Endothelial cell of umbilical vein (primary cell): ENCODE results near the gene ZMYND11. TPM values are rescaled to one million over a fixed set of nuclear protein-coding genes. Genes with fewer than 3 reads are reported as not detected.

Source experiments
- BruUV-seq: library from RNA; stranded (reverse); fragments of 400-500 nt; replicated peaks from 2 replicates; lab custom pipeline; 2021; lab: Mats Ljungman, UMichigan
- CTCF ChIA-PET: fragments of 300-600, 350-600 bp; sonication (Branson Sonifier 250); formaldehyde crosslinking; loops from one replicate; lab custom pipeline; 2021; ENCODE audit warnings: antibody characterized with exemption, inconsistent platforms; lab: Charles Lee
- POLR2A ChIA-PET: fragments of 300-600, 350-600 bp; sonication (Branson Sonifier 250); formaldehyde crosslinking; loops from one replicate; lab custom pipeline; 2021; ENCODE audit warnings: antibody characterized with exemption, inconsistent platforms; lab: Charles Lee
- DNase-seq: peaks from one replicate; pipeline ENCODE4 v3.0.0-alpha.2; 2011; ENCODE audit warnings: low read depth, low spot score
- FAIRE-seq: peaks from 2 replicates; lab custom pipeline; 2011; peaks lifted over from hg19 to GRCh38; lab: Jason Lieb, UNC
- H2AFZ ChIP-seq: 2 replicates; pipeline ENCODE4 v1.6.0; 2012; ENCODE audit warnings: low read depth, low read length, control low read depth, inconsistent platforms
- H3K27ac ChIP-seq: 2 replicates; pipeline ENCODE4 v1.5.1; 2011; ENCODE audit warnings: low read depth, mild to moderate bottlenecking, control low read depth, low read length, moderate library complexity; ENCODE audit not compliant: insufficient read depth
- H3K27me3 ChIP-seq, 2 experiments: 2 replicates each; pipeline versions ENCODE4 v1.6.0 to v1.6.1; 2011; ENCODE audit warnings: low read length in 2 of 2, mixed read lengths in 1 of 2; ENCODE audit not compliant: control insufficient read depth in 2 of 2, insufficient read depth in 2 of 2
- H3K36me3 ChIP-seq, 2 experiments: 2 replicates in 1 of 2; 3 replicates in 1 of 2; pipeline ENCODE4 v1.5.1; 2011; ENCODE audit warnings: low read length in 2 of 2, mild to moderate bottlenecking in 1 of 2, moderate library complexity in 1 of 2; ENCODE audit not compliant: control insufficient read depth in 2 of 2, insufficient read depth in 2 of 2; ENCODE audit errors: extremely low read depth in 1 of 2
- H3K4me1 ChIP-seq: 3 replicates; pipeline ENCODE4 v1.5.1; 2011; ENCODE audit warnings: mild to moderate bottlenecking, low read length; ENCODE audit not compliant: control insufficient read depth, insufficient read depth; ENCODE audit errors: extremely low read depth
- H3K4me2 ChIP-seq: 2 replicates; pipeline ENCODE4 v1.6.1; 2011; ENCODE audit warnings: low read length, control low read depth, mixed read lengths; ENCODE audit not compliant: insufficient read depth
- H3K4me3 ChIP-seq, 3 experiments: fragments of 200-600 bp in 1 of 3; sonication (generic), shearing (Covaris generic) in 1 of 3; replicated peaks in 1 of 3; 2 replicates each; pipeline ENCODE4 v1.5.1; 2011 to 2016; ENCODE audit warnings: control low read depth in 3 of 3, low read length in 3 of 3, mild to moderate bottlenecking in 2 of 3, inconsistent platforms in 1 of 3, low read depth in 1 of 3, moderate library complexity in 1 of 3; ENCODE audit not compliant: insufficient read depth in 1 of 3
- H3K79me2 ChIP-seq: 2 replicates; pipeline ENCODE4 v1.6.0; 2012; ENCODE audit warnings: low read length, inconsistent platforms; ENCODE audit not compliant: control insufficient read depth, insufficient read depth
- H3K9ac ChIP-seq: replicated peaks from 2 replicates; pipeline ENCODE3; 2011; ENCODE audit warnings: low read length, control low read depth; ENCODE audit not compliant: insufficient read depth; ENCODE audit errors: extremely low read depth
- H3K9me1 ChIP-seq: replicated peaks from 3 replicates; pipeline ENCODE4 v1.6.0; 2011; ENCODE audit warnings: mild to moderate bottlenecking, low read length; ENCODE audit not compliant: control insufficient read depth, insufficient read depth; ENCODE audit errors: extremely low read depth
- H3K9me3 ChIP-seq: replicated peaks from 2 replicates; pipeline ENCODE4 v1.5.1; 2012; ENCODE audit warnings: low read length, inconsistent platforms; ENCODE audit not compliant: control insufficient read depth, insufficient read depth
- H4K20me1 ChIP-seq: replicated peaks from 2 replicates; pipeline ENCODE3; 2011; ENCODE audit warnings: mild to moderate bottlenecking, low read length; ENCODE audit not compliant: control insufficient read depth, insufficient read depth; ENCODE audit errors: extremely low read depth
- EZH2 ChIP-seq: IDR thresholded peaks from 2 replicates; pipeline ENCODE4 v1.6.1; 2012; ENCODE audit warnings: borderline replicate concordance, low read depth, mild to moderate bottlenecking, moderate library complexity, low read length, inconsistent platforms; ENCODE audit not compliant: severe bottlenecking
- FOS ChIP-seq: IDR thresholded peaks from 2 replicates; pipeline ENCODE4 v1.6.1; 2011; ENCODE audit warnings: mild to moderate bottlenecking, low read length, moderate library complexity, borderline replicate concordance; ENCODE audit not compliant: insufficient read depth
- GATA2 ChIP-seq: IDR thresholded peaks from 2 replicates; pipeline ENCODE4 v1.7.0; 2011; ENCODE audit warnings: low read depth, mild to moderate bottlenecking, moderate library complexity, mixed read lengths, low read length; ENCODE audit not compliant: insufficient read length, insufficient read depth
- JUN ChIP-seq: IDR thresholded peaks from 2 replicates; pipeline ENCODE4 v1.6.1; 2011; ENCODE audit warnings: borderline replicate concordance, low read depth; ENCODE audit not compliant: insufficient read length, insufficient read depth
- MAX ChIP-seq: IDR thresholded peaks from 2 replicates; pipeline ENCODE4 v1.6.1; 2011; ENCODE audit not compliant: insufficient read depth, insufficient read length
- MYC ChIP-seq: IDR thresholded peaks from one replicate; pipeline ENCODE4 v1.6.1; 2011; ENCODE audit warnings: mild to moderate bottlenecking, low read depth, low read length
- POLR2A ChIP-seq: IDR thresholded peaks from 2 replicates; pipeline ENCODE4 v1.6.1; 2012; ENCODE audit warnings: low read depth, mild to moderate bottlenecking, control low read depth, low read length
- POLR2AphosphoS5 ChIP-seq: IDR thresholded peaks from 2 replicates; pipeline ENCODE4 v1.6.1; 2012; ENCODE audit warnings: low read depth, mild to moderate bottlenecking, control low read depth, low read length, moderate library complexity; ENCODE audit not compliant: insufficient read depth
- dilution Hi-C: fragments of 300-500 bp; cut with MboI; formaldehyde crosslinking; loops from one replicate; pipeline ENCODE4 v1.15.0; 2019; ENCODE audit warnings: low sequenced_read_pairs; ENCODE audit not compliant: extremely low pct_ligation_motif_present
- intact Hi-C: fragments of 100-400 bp; cut with micrococcal nuclease; formaldehyde crosslinking; loops from one replicate; pipeline ENCODE4 v1.10.0; 2022
- polyA plus RNA-seq, 4 experiments: library from polyadenylated mRNA; depleted of rRNA in 3 of 4; stranded (reverse) in 3 of 4; unstranded in 1 of 4; fragments of >200 nt; gene quantifications; 2 replicates each; pipeline versions ENCODE4 v1.2.1 to v1.2.3, GENCODE V29; 2011 to 2012; ENCODE audit warnings: missing spikeins in 1 of 4
- total RNA-seq: library from RNA; stranded (reverse); gene quantifications from 2 replicates; pipeline ENCODE4 v1.2.3, GENCODE V29; 2021
- TF ChIP-seq, protein P1 (sequence below), 2 donors: IDR thresholded peaks; 1 replicate in 1 of 2; 2 replicates in 1 of 2; pipeline ENCODE4 v1.5.1; 2011; ENCODE audit warnings: low read length in 2 of 2, mild to moderate bottlenecking in 2 of 2, moderate library complexity in 2 of 2, control low read depth in 1 of 2, inconsistent platforms in 1 of 2, low read depth in 1 of 2; ENCODE audit not compliant: insufficient read depth in 1 of 2; ENCODE audit errors: extremely low read depth in 1 of 2

The ZMYND11 gene
- total and polyA plus RNA-seq, 2 donors (not counting 3 experiments of a cell fraction or from before 2014, with no cell fraction given), result 17.0 to 56.0 TPM

- CTCF ChIA-PET, result interaction anchor here (0.8 kb wide), 1 partner anchor 16 kb away, joined by 3 read pairs; no protein-coding TSS in a partner anchor
- H4K20me1 ChIP-seq, result no peaks in the 10 kb centered on the region
- H3K27ac ChIP-seq, result no peak overlapping the region
- DNase-seq (no peak), FAIRE-seq (no peak)
- H3K36me3 ChIP-seq, result peaks cover 20 to 28% of the 10 kb centered on the region in 2 experiments
- no peak overlapping the region for H3K4me3 ChIP-seq
- no peaks in the 10 kb centered on the region for H3K79me2 ChIP-seq
- no peak overlapping the region for H3K9ac ChIP-seq
- no peak overlapping the region for H2AFZ ChIP-seq
- intact Hi-C loops, result no loop called here
- no TSS peak for BruUV-seq
- H3K9me1 ChIP-seq, result no peaks in the 10 kb centered on the region
- no peaks in the 10 kb centered on the region for H3K27me3 ChIP-seq
- H3K4me1 ChIP-seq, result no peaks in the 10 kb centered on the region
- TF ChIP-seq EZH2 (no peak), JUN (no peak), MAX (no peak), FOS (no peak), GATA2 (no peak), POLR2AphosphoS5 (no peak), POLR2A (no peak), MYC (no peak)
- TF ChIP-seq, protein P1, sequence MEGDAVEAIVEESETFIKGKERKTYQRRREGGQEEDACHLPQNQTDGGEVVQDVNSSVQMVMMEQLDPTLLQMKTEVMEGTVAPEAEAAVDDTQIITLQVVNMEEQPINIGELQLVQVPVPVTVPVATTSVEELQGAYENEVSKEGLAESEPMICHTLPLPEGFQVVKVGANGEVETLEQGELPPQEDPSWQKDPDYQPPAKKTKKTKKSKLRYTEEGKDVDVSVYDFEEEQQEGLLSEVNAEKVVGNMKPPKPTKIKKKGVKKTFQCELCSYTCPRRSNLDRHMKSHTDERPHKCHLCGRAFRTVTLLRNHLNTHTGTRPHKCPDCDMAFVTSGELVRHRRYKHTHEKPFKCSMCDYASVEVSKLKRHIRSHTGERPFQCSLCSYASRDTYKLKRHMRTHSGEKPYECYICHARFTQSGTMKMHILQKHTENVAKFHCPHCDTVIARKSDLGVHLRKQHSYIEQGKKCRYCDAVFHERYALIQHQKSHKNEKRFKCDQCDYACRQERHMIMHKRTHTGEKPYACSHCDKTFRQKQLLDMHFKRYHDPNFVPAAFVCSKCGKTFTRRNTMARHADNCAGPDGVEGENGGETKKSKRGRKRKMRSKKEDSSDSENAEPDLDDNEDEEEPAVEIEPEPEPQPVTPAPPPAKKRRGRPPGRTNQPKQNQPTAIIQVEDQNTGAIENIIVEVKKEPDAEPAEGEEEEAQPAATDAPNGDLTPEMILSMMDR (IDR thresholded peaks at IDR 0.05; ENCODE audit: extremely low read depth in 1 of 2, insufficient read depth in 1 of 2, low read depth in 1 of 2, low read length in 2 of 2), result no peak
- H3K4me2 ChIP-seq, result no peak overlapping the region
- H3K9me3 ChIP-seq, result no peaks in the 10 kb centered on the region
- dilution Hi-C loops, result no loop called here
- POLR2A ChIA-PET, result no interaction called here
These were observed 111.2 kb downstream of the ZMYND11 start for GRCh38 chr10:246431-246830.
